ENCODE data around the gene CPB2.

CPB2 gene

GRCh38 chr13:46097015-46097414, 7.8 kb downstream of the CPB2 start:
- no peak for DNase-seq

GRCh38 chr13:46094478-46094877, 10.4 kb downstream of the CPB2 start:
- no peak for DNase-seq

- no peak for DNase-seq
Measured at GRCh38 chr13:46088821-46089562, 15.8 kb downstream of the CPB2 start.

- peak; percentile 78 for DNase-seq
Measured at GRCh38 chr13:46087481-46087880, 17.4 kb downstream of the CPB2 start.

- no peak for DNase-seq
Measured at GRCh38 chr13:46086985-46087384, 17.8 kb downstream of the CPB2 start.

DNA sequence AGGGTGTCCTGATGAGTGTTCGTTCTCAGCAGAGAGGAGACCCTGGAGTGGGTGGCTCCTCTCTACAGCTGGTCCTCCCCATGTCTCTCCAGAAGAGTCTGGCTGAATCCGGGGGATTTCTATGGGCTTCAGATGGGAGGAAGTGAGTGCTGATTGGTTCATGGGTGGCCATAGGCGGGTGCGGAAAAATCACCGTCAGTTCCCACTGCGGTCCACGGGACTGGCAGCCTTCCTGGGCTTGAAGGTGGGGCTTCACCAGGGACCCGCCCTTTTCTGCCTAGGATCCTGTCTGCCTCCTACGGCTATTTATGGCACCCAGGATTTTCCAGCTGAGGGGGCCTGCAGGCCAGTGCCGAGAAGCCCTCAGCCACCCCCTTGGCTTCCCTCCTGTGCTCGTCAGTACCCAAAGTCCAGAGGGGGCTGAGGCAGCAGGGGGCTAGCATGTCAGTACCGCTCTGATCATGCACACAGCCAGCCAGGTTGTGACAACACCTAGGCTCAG, 18.4 kb downstream of the CPB2 start:
- no peak for DNase-seq

GRCh38 chr13:46085737-46086136, 19.1 kb downstream of the CPB2 start:
- no peak for DNase-seq

- no peak for DNase-seq
Measured at GRCh38 chr13:46082324-46082723, 22.5 kb downstream of the CPB2 start.

GRCh38 chr13:46079770-46080169, 25.1 kb downstream of the CPB2 start:
- no peak for DNase-seq

GRCh38 chr13:46077265-46077664, 27.6 kb downstream of the CPB2 start:
- DNase-seq: peak; percentile 55

DNA sequence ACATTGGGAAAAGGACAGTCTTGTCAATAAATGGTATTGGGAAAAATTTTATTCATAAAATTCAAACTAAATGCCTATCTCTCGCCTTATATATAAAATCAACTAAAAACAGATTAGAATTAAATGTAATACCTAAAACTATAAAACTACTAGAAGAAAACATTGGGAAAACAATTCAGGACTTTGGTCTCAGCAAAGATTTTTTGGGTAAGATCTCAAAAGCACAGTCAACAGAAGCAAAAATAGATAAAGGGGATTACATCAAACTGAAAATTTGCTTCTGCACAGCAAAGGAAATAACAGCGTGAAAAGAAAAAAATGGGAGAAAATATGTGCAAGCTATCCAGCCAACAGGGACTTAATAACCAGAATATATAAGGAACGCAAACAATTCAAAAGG, 28.0 kb downstream of the CPB2 start:
- no peak for DNase-seq

GRCh38 chr13:46075811-46076210, 29.0 kb downstream of the CPB2 start:
- DNase-seq: no peak

DNA sequence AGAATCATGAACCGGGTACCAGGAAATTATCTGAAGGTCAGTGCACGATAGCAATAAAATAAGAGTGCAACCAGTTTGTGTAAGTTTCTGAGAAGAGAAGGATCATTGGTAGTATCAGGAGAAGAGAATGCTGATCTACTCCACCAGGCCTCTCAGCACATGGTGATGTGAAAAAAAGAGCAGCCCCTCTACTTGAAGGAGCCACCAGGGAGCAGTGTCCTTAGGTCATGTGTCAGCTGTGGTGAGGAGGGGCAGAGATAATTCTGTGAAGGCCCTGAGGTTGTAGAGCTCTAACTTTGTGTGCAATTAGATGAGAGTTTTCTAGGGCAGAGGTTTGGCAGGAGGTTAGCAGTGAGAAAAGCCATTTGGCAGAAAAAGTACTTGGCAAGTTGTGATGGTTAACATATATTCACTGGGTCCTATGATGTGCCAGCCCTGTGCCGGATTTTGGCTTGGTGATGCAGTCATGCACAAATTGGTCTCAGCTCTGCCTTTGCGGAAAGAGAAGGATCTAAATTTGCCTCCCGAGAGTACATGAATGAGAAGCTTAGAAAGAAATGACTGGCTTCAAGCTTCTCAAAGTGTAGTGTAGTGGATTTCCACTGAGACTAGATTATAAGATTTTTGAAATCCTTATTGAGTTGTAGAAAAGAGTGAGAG, 33.1 kb downstream of the CPB2 start:
- no peak for DNase-seq

- DNase-seq: no peak
Measured at GRCh38 chr13:46063292-46063691, 41.5 kb downstream of the CPB2 start.

DNA sequence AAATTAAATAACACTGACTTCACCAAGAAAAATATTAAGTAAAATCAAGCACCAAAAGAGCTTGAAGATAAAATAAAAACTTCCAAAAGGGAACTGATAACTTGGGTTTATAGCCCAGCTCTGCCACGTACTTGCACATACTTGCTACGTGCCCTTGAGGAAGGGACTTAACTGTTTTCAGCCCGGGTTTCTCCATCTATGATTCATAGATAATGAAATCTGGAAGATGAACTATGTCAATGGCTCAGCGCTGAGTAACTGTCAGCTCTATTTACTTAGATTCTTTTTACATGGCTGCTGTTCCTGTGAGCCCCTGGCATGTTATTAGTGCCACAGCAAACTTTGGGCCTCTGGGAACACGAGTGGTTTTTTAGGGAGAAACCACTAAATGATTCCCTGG, 42.6 kb downstream of the CPB2 start:
- peak; percentile 85 for DNase-seq

DNA sequence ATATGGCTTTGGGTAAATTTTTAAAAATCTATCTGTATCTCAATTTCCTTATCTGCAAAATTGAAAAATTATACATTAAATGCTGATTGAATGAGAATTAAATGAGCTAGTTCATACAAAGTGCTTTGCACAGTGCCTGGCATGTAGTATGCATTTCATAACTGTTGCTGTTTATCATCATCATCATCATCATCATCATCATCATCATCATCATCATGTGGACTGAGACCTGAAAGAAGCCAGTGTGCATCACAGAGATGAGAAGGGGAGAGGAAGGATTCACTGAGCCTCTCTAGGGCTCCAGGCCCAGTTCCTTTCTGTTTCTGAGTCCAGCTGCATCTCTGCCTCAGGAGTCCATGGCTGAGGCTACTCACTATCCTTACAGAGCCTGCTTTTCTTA, 45.4 kb downstream of the CPB2 start:
- DNase-seq: no peak

- no peak for DNase-seq
Measured at GRCh38 chr13:46058268-46058667, 46.6 kb downstream of the CPB2 start.

GRCh38 chr13:46057256-46058015, 47.4 kb downstream of the CPB2 start:
- DNase-seq: peak; percentile 47

DNA sequence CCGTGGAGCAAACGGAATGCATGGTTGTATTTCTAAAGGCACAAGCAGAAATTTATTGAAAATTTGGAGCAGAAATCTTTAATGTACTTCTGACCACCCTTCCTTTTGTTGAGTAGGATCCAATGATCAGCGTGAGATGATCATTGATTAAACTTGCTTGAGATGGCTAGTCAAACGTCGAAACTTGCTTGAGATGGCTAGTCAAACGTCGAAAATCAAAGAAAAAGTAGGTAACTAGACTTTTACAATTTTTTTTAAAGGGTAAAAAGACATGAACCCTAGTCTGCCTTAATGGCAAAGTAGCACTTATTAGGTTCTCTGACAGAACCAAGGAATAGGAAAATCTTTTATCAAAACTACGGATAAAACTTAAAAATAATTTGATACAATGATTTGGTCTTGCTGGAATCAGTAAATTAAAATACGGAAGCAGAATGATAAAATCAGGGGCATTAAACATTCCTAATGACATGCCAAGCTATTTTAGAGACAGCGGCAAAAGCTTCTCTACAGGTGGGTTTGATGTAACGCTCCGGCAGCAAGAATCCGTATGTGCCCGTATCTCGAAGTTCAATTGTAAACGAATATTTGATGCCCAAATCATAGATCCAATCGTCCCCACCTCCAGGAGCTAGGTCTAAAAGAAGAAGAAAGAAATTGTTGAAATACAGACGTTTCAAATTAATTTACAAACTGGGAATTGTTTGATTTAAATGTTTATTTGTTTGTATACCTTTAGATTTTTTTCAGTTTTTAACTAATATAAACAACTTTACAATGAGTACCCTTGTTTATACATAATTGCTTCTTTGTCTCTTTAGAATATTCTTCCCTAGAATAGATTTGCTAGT, 51.4 kb downstream of the CPB2 start:
- DNase-seq: no peak

- DNase-seq: peak; percentile 97
Measured at GRCh38 chr13:46052319-46053161, 52.3 kb downstream of the CPB2 start, which contains the start of gene ZC3H13. Gene ZC3H13, minus strand, starts transcription at chr13:46052746. Its CDS starts 7,239 bp downstream, at chr13:46045507.

DNA sequence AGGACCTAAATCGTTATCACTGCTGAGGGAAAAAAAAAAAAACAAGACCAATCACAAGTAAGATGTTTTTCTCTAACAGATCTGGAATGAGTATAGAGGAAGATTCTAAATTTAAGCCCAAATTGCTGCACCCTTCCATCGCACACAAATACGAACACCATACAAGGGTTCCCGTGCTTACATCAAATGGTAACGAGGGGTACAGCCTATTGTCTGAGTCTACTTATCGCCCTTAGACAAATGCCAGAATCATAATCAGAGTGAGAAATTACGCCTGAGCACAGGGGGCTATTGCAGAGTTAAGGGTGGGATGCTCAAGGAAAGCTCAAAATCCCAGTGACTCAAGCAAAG, 52.9 kb downstream of the CPB2 start:
- peak; percentile 7 for DNase-seq

GRCh38 chr13:46050771-46051170, 54.1 kb downstream of the CPB2 start:
- no peak for DNase-seq

Measured in inflammatory macrophage treated with lipopolysaccharide for 4 hours (primary cell).